B cell (primary cell): Measurements from ENCODE around the gene NDUFA12. TPM values are rescaled to one million over a fixed set of nuclear protein-coding genes. Genes with fewer than 3 reads are reported as not detected.

Source experiments
- ATAC-seq: fragments of 200-7000 bp; cut with Tn5 transposase; one replicate; pipeline ENCODE4 v1.10.0; 2021; ENCODE audit warnings: low read depth, mild to moderate bottlenecking, moderate number of reproducible peaks, moderate library complexity
- CTCF ChIA-PET: fragments of 350-600 bp; sonication (Branson Sonifier 250); formaldehyde crosslinking; loops from one replicate; lab custom pipeline; 2021; ENCODE audit warnings: antibody characterized with exemption, inconsistent platforms; lab: Charles Lee
- POLR2A ChIA-PET: fragments of 350-600 bp; sonication (Branson Sonifier 250); formaldehyde crosslinking; loops from one replicate; lab custom pipeline; 2021; ENCODE audit warnings: antibody characterized with exemption; lab: Charles Lee
- DNase-seq: peaks from one replicate; pipeline ENCODE4 v3.0.0; 2013
- H2AFZ ChIP-seq: 2 replicates; pipeline ENCODE4 v1.6.1; 2012; ENCODE audit warnings: mild to moderate bottlenecking, low read depth, low read length; ENCODE audit not compliant: insufficient read depth, poor library complexity, severe bottlenecking
- H3K27ac ChIP-seq, 2 donors: 1 replicate in 1 of 2; 2 replicates in 1 of 2; pipeline ENCODE4 v1.5.1; 2012 to 2013; ENCODE audit warnings: low read length in 2 of 2, mild to moderate bottlenecking in 2 of 2, moderate library complexity in 1 of 2
- H3K27me3 ChIP-seq, 4 experiments: fragments of 200-600 bp in 1 of 4; sonication (generic) in 1 of 4; replicated peaks in 1 of 4; 1 replicate in 2 of 4; 2 replicates in 2 of 4; pipeline versions ENCODE4 v1.6.1 to v1.7.0; 2013 to 2016; ENCODE audit warnings: low read length in 3 of 4, mild to moderate bottlenecking in 2 of 4, mixed read lengths in 1 of 4, moderate library complexity in 1 of 4; ENCODE audit not compliant: insufficient read depth in 4 of 4, control insufficient read depth in 3 of 4; ENCODE audit errors: control extremely low read depth in 1 of 4
- H3K36me3 ChIP-seq, 2 experiments: replicated peaks in 1 of 2; 1 replicate in 1 of 2; 2 replicates in 1 of 2; pipeline versions ENCODE4 v1.6.1 to v1.7.1; 2013; ENCODE audit warnings: low read length in 1 of 2; ENCODE audit not compliant: insufficient read depth in 2 of 2, control insufficient read depth in 1 of 2; ENCODE audit errors: control extremely low read depth in 1 of 2, extremely low read depth in 1 of 2
- H3K4me1 ChIP-seq, 2 donors: fragments of 200-600 bp in 1 of 2; sonication (generic) in 1 of 2; 1 replicate in 1 of 2; 2 replicates in 1 of 2; pipeline versions ENCODE4 v1.5.1 to v1.6.1; 2013 to 2017; ENCODE audit warnings: low read length in 2 of 2; ENCODE audit not compliant: control insufficient read depth in 2 of 2, insufficient read depth in 2 of 2
- H3K4me2 ChIP-seq: replicated peaks from 2 replicates; pipeline ENCODE3; 2012; ENCODE audit warnings: mild to moderate bottlenecking, low read depth, low read length; ENCODE audit not compliant: poor library complexity, severe bottlenecking
- H3K4me3 ChIP-seq, 5 experiments: fragments of 200-600 bp in 1 of 5; sonication (generic) in 1 of 5; 1 replicate in 3 of 5; 2 replicates in 2 of 5; pipeline versions ENCODE4 v1.5.1 to v1.7.0; 2011 to 2016; ENCODE audit warnings: low read length in 4 of 5, mild to moderate bottlenecking in 4 of 5, low read depth in 2 of 5, control low read depth in 1 of 5, moderate library complexity in 1 of 5; ENCODE audit not compliant: insufficient read depth in 1 of 5; ENCODE audit errors: control extremely low read depth in 1 of 5, extremely low read depth in 1 of 5
- H3K79me2 ChIP-seq: fragments of 200-600 bp; sonication (generic); one replicate; pipeline ENCODE4 v1.6.0; 2016; ENCODE audit warnings: low read length; ENCODE audit not compliant: control insufficient read depth, insufficient read depth
- H3K9ac ChIP-seq: fragments of 200-600 bp; sonication (generic); 2 replicates; pipeline ENCODE4 v1.6.1; 2017; ENCODE audit warnings: mild to moderate bottlenecking, low read length, moderate library complexity
- H3K9me3 ChIP-seq, 3 donors: one replicate each; pipeline versions ENCODE4 v1.6.1 to v1.7.1; 2013; ENCODE audit warnings: low read length in 2 of 3; ENCODE audit not compliant: control insufficient read depth in 2 of 3, insufficient read depth in 1 of 3; ENCODE audit errors: control extremely low read depth in 1 of 3
- H4K20me1 ChIP-seq: 2 replicates; pipeline ENCODE4 v1.6.0; 2012; ENCODE audit warnings: mild to moderate bottlenecking, low read length; ENCODE audit not compliant: insufficient read depth, control insufficient read depth, poor library complexity, severe bottlenecking
- H3K27ac Mint-ChIP-seq: one replicate; pipeline ENCODE4 v1.8.0; 2021; ENCODE audit warnings: mixed read lengths
- H3K27me3 Mint-ChIP-seq: one replicate; pipeline ENCODE4 v1.8.0; 2021; ENCODE audit warnings: mixed read lengths
- H3K4me1 Mint-ChIP-seq: one replicate; pipeline ENCODE4 v1.8.0; 2021; ENCODE audit warnings: mixed read lengths
- H3K4me3 Mint-ChIP-seq: one replicate; pipeline ENCODE4 v1.8.0; 2021; ENCODE audit warnings: mixed read lengths
- H3K9me3 Mint-ChIP-seq: one replicate; pipeline ENCODE4 v1.8.0; 2022; ENCODE audit warnings: mixed read lengths; ENCODE audit not compliant: insufficient read depth
- CTCF ChIP-seq: fragments of 200-600 bp; IDR thresholded peaks from one replicate; pipeline ENCODE4 v1.8.0; 2022; ENCODE audit warnings: antibody characterized with exemption, mild to moderate bottlenecking
- EZH2 ChIP-seq: IDR thresholded peaks from 2 replicates; pipeline ENCODE4 v1.6.1; 2012; ENCODE audit warnings: borderline replicate concordance, low read depth, mild to moderate bottlenecking, moderate library complexity, low read length; ENCODE audit not compliant: insufficient read depth, poor library complexity, severe bottlenecking
- WGBS: methylation state at CpG from one replicate; pipeline ENCODE4 v1.1.5; 2013; ENCODE audit warnings: missing lambda C conversion rate; ENCODE audit not compliant: insufficient coverage; 5-methylcytosine and 5-hydroxymethylcytosine counted together
- intact Hi-C: fragments of 100-400 bp; cut with micrococcal nuclease; formaldehyde crosslinking; loops from one replicate; pipeline ENCODE4 v1.10.0; 2022
- polyA plus RNA-seq: library from polyadenylated mRNA; depleted of rRNA; stranded (reverse); fragments of >200 nt; gene quantifications from 2 replicates; pipeline ENCODE4 v1.2.3, GENCODE V29; 2012
- total RNA-seq, 2 donors: library from RNA; stranded (reverse); fragments of 120-200 nt in 1 of 2; gene quantifications; 1 replicate in 1 of 2; 2 replicates in 1 of 2; pipeline versions ENCODE4 v1.2.3 to v1.2.4, GENCODE V29; 2013 to 2022

The NDUFA12 gene
- total and polyA plus RNA-seq, 2 donors (not counting 1 experiment from before 2014, with no cell fraction given): 41.7 to 51.8 TPM

GRCh38 chr12:94948232-94948810, 55.2 kb downstream of the NDUFA12 start:
- Histone ChIP-seq H3K4me1 (peaks cover 10 to 20% of the 10 kb centered on the region in 2 donors), H3K36me3 (no peaks in the 10 kb centered on the region), H2AFZ (no peak overlapping the region), H3K9me3 (peaks cover 0 to 12% (median 1%) of the 10 kb centered on the region in 3 donors), H3K27me3 (peaks cover 0 to 2% (median 0%) of the 10 kb centered on the region in 4 experiments), H3K4me2 (no peak overlapping the region), H3K27ac (no peak overlapping the region), H3K4me3 (no peak overlapping the region), H3K9ac (no peak overlapping the region), H3K79me2 (no peaks in the 10 kb centered on the region), H4K20me1 (no peaks in the 10 kb centered on the region)
- Mint-ChIP-seq H3K4me1 (peaks cover 13% of the 10 kb centered on the region), H3K27ac (no peak overlapping the region), H3K9me3 (no peaks in the 10 kb centered on the region), H3K4me3 (no peak overlapping the region), H3K27me3 (peaks cover 4% of the 10 kb centered on the region)
- ChIA-PET CTCF (no interaction called here), POLR2A (no interaction called here)
- WGBS: 83% methylated on average over 5 of the region's 6 CpGs
- DNase-seq (no peak), ATAC-seq (no peak)
- TF ChIP-seq EZH2 (no peak), CTCF (no peak)
- intact Hi-C loops: no loop called here

GRCh38 chr12:94942663-94943062, 60.8 kb downstream of the NDUFA12 start:
- H3K36me3 ChIP-seq: no peaks in the 10 kb centered on the region
- no peaks in the 10 kb centered on the region for H3K27me3 ChIP-seq
- no peak for TF ChIP-seq CTCF
- TF ChIP-seq EZH2: no peak
- no peak overlapping the region for H3K9ac ChIP-seq
- intact Hi-C loops: no loop called here
- H4K20me1 ChIP-seq: no peaks in the 10 kb centered on the region
- no peak overlapping the region for H3K4me3 ChIP-seq
- Mint-ChIP-seq H3K9me3 (no peaks in the 10 kb centered on the region), H3K4me1 (peaks cover 25% of the 10 kb centered on the region), H3K27ac (no peak overlapping the region), H3K4me3 (no peak overlapping the region), H3K27me3 (no peaks in the 10 kb centered on the region)
- no peak overlapping the region for H3K4me2 ChIP-seq
- H3K79me2 ChIP-seq: no peaks in the 10 kb centered on the region
- 94% methylated on average over 1 of the region's 3 CpGs for WGBS
- no peak overlapping the region for H2AFZ ChIP-seq
- no peak overlapping the region for H3K27ac ChIP-seq
- ATAC-seq: no peak
- H3K9me3 ChIP-seq: peaks cover 0 to 12% (median 1%) of the 10 kb centered on the region in 3 donors
- ChIA-PET CTCF (interaction anchor here (1.2 kb wide), 1 partner anchor 19 kb away, joined by 4 read pairs; no protein-coding TSS in a partner anchor), POLR2A (interaction anchor here (0.7 kb wide), 1 partner anchor 1609 kb away, joined by 4 read pairs; no protein-coding TSS in a partner anchor)
- DNase-seq: no peak
- H3K4me1 ChIP-seq: peaks cover 10% of the 10 kb centered on the region in 2 donors
